MM.1S (cell line): ENCODE results near the gene SYNE2.
A peak's percentile ranks its signal among the peaks of the same experiment; 100 is the strongest.

ENCODE experiments used
- DNase-seq: peaks from one replicate; pipeline ENCODE4 v3.0.0-alpha.2; 2015
- H2AFZ ChIP-seq: fragments of 300-600 bp; sonication (generic); 2 replicates; pipeline ENCODE4 v1.6.0; 2016; ENCODE audit warnings: antibody characterized with exemption, low read length
- H3F3A ChIP-seq: fragments of 300-600 bp; sonication (generic); 2 replicates; pipeline ENCODE4 v1.6.1; 2016; ENCODE audit warnings: mild to moderate bottlenecking, antibody characterized with exemption, low read length, moderate library complexity, mixed read lengths; ENCODE audit not compliant: insufficient read depth
- H3K27ac ChIP-seq: fragments of 300-600 bp; sonication (generic); 2 replicates; pipeline ENCODE4 v1.5.1; 2016; ENCODE audit warnings: mild to moderate bottlenecking, low read length
- H3K27me3 ChIP-seq: fragments of 300-600 bp; sonication (generic); replicated peaks from 2 replicates; pipeline ENCODE4 v1.6.0; 2016; ENCODE audit warnings: low read length; ENCODE audit not compliant: insufficient read depth
- H3K36me3 ChIP-seq: fragments of 300-600 bp; sonication (generic); replicated peaks from 2 replicates; pipeline ENCODE4 v1.6.1; 2016; ENCODE audit warnings: mild to moderate bottlenecking, low read length, mixed read lengths; ENCODE audit not compliant: insufficient read depth
- H3K4me1 ChIP-seq: fragments of 300-600 bp; sonication (generic); 2 replicates; pipeline ENCODE4 v1.6.1; 2016; ENCODE audit warnings: low read length, mixed read lengths
- H3K4me2 ChIP-seq: fragments of 300-600 bp; sonication (generic); 2 replicates; pipeline ENCODE4 v1.6.0; 2016; ENCODE audit warnings: low read depth, low read length
- H3K4me3 ChIP-seq: fragments of 300-600 bp; sonication (generic); 2 replicates; pipeline ENCODE4 v1.5.1; 2016; ENCODE audit warnings: low read length, mixed read lengths
- H3K79me2 ChIP-seq: fragments of 300-600 bp; sonication (generic); 2 replicates; pipeline ENCODE4 v1.6.1; 2016; ENCODE audit warnings: mixed run types, low read length, mixed read lengths
- H3K9ac ChIP-seq: fragments of 300-600 bp; sonication (generic); 2 replicates; pipeline ENCODE4 v1.6.1; 2016; ENCODE audit warnings: low read length, mixed read lengths
- H3K9me2 ChIP-seq: fragments of 300-600 bp; sonication (generic); replicated peaks from 2 replicates; pipeline ENCODE4 v1.6.1; 2016; ENCODE audit warnings: mild to moderate bottlenecking, low read length, mixed read lengths; ENCODE audit not compliant: insufficient read depth
- H3K9me3 ChIP-seq: fragments of 300-600 bp; sonication (generic); replicated peaks from 2 replicates; pipeline ENCODE4 v1.6.1; 2016; ENCODE audit warnings: mild to moderate bottlenecking, low read length, mixed read lengths; ENCODE audit not compliant: insufficient read depth
- H4K20me1 ChIP-seq: fragments of 300-600 bp; sonication (generic); 2 replicates; pipeline ENCODE4 v1.6.1; 2016; ENCODE audit warnings: mild to moderate bottlenecking, low read length, moderate library complexity, mixed read lengths; ENCODE audit not compliant: insufficient read depth
- EZH2 ChIP-seq: fragments of 300-600 bp; sonication (generic); optimal IDR thresholded peaks from 2 replicates; pipeline ENCODE3; 2017; ENCODE audit warnings: low read depth, mild to moderate bottlenecking, antibody characterized with exemption, low read length, mixed read lengths
- EZH2phosphoT487 ChIP-seq: fragments of 300-600 bp; sonication (generic); IDR thresholded peaks from 2 replicates; pipeline ENCODE4 v1.6.1; 2018; ENCODE audit warnings: antibody characterized with exemption, low read length
- TF ChIP-seq, protein P1 (sequence below): fragments of 300-600 bp; sonication (generic); IDR thresholded peaks from 2 replicates; pipeline ENCODE4 v1.5.1; 2016; ENCODE audit warnings: antibody characterized with exemption, low read length, mixed read lengths

SYNE2 gene

DNA sequence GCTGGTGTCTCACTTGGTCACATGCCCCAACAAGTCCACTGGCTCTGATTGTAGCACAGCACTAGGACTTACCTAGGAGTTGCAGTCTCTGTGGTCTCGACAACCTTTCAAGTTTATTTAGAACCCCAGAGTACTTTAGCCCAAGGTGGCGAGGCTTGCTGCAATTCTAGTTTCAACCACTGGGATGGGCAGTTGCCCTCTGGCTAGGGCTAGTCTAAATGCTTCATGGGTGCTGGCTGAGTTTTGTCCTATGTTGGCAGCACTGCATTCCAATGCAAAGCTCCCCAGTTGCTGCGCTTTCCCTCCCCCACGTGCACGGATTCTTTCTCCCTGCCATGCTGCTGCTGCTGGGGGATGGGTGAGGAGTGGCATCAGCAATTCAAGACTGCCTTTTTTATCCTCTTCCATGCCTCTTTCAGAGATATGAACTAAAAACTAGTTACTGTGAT, 207.9 kb downstream of the SYNE2 start:
- no peak overlapping the region for H3K27ac ChIP-seq
- no peak overlapping the region for H2AFZ ChIP-seq
- no peaks in the 10 kb centered on the region for H3K79me2 ChIP-seq

DNA sequence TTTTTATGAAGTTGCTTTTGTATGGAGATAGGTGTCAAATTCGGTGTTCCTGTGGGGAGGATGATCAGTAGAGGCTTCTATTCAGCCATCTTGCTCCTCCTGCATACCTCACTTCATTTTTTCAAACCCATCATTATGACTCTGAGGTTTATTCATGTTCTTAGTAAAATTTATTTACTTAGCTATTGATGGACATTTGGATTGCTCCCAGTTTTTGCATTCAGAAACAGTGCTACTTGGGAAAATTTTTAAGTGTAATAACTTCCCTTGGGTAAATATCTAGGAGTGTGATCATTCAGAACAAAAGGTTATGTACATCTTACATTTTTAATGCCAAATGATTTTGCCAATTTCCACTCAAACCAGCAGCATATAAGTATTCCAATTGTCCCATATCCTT, 208.3 kb downstream of the SYNE2 start:
- Histone ChIP-seq H3K36me3 (no peaks in the 10 kb centered on the region), H3K4me3 (no peak overlapping the region), H3K4me1 (no peaks in the 10 kb centered on the region), H2AFZ (no peak overlapping the region), H3K79me2 (no peaks in the 10 kb centered on the region), H3K9ac (no peak overlapping the region), H4K20me1 (no peaks in the 10 kb centered on the region), H3K4me2 (no peak overlapping the region), H3K27me3 (no peaks in the 10 kb centered on the region), H3F3A (no peaks in the 10 kb centered on the region), H3K27ac (no peak overlapping the region), H3K9me2 (no peaks in the 10 kb centered on the region), H3K9me3 (no peaks in the 10 kb centered on the region)
- DNase-seq: no peak
- TF ChIP-seq EZH2 (no peak), EZH2phosphoT487 (no peak)
- TF ChIP-seq, protein P1, sequence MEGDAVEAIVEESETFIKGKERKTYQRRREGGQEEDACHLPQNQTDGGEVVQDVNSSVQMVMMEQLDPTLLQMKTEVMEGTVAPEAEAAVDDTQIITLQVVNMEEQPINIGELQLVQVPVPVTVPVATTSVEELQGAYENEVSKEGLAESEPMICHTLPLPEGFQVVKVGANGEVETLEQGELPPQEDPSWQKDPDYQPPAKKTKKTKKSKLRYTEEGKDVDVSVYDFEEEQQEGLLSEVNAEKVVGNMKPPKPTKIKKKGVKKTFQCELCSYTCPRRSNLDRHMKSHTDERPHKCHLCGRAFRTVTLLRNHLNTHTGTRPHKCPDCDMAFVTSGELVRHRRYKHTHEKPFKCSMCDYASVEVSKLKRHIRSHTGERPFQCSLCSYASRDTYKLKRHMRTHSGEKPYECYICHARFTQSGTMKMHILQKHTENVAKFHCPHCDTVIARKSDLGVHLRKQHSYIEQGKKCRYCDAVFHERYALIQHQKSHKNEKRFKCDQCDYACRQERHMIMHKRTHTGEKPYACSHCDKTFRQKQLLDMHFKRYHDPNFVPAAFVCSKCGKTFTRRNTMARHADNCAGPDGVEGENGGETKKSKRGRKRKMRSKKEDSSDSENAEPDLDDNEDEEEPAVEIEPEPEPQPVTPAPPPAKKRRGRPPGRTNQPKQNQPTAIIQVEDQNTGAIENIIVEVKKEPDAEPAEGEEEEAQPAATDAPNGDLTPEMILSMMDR: no peak

More for the DNA sequence above, 207.9 kb downstream of the SYNE2 start:
- H3K4me2 ChIP-seq: no peak overlapping the region
- no peaks in the 10 kb centered on the region for H3K9me2 ChIP-seq
- no peaks in the 10 kb centered on the region for H3K27me3 ChIP-seq
- no peak overlapping the region for H3K9ac ChIP-seq
- H3K4me1 ChIP-seq: no peaks in the 10 kb centered on the region
- peak; percentile 7 for DNase-seq
- no peaks in the 10 kb centered on the region for H3F3A ChIP-seq
- H4K20me1 ChIP-seq: no peaks in the 10 kb centered on the region
- H3K4me3 ChIP-seq: no peak overlapping the region
- TF ChIP-seq EZH2: no peak
- TF ChIP-seq, protein P1: peak; percentile 46
- no peaks in the 10 kb centered on the region for H3K9me3 ChIP-seq
- H3K36me3 ChIP-seq: no peaks in the 10 kb centered on the region

DNA sequence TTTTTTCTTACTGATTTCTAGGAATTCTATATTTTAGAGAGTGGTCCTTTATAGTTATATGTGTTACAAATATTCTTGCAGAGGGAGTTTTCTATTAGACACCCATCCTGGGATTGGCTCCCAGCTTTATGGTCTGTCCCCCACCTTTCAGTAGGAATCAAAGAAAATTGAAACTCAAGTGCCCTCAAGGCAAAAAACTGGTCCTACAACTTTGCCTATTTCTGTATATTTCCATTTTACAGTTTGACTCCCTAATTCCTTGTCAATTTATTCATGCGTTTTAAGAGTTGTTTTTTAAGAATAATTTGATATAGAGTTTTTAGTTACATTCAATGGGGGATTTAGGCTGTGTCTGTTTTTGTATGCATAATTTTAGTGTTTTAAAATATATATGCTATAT, 208.9 kb downstream of the SYNE2 start:
- no peak overlapping the region for H3K4me3 ChIP-seq
- TF ChIP-seq, protein P1: no peak
- TF ChIP-seq EZH2: no peak
- no peak for TF ChIP-seq EZH2phosphoT487
- H2AFZ ChIP-seq: no peak overlapping the region
- no peak overlapping the region for H3K9ac ChIP-seq
- DNase-seq: no peak
- no peaks in the 10 kb centered on the region for H3K27me3 ChIP-seq
- H3K4me1 ChIP-seq: no peaks in the 10 kb centered on the region
- no peaks in the 10 kb centered on the region for H3F3A ChIP-seq
- H4K20me1 ChIP-seq: no peaks in the 10 kb centered on the region
- H3K9me2 ChIP-seq: no peaks in the 10 kb centered on the region
- no peak overlapping the region for H3K4me2 ChIP-seq
- no peaks in the 10 kb centered on the region for H3K36me3 ChIP-seq
- no peaks in the 10 kb centered on the region for H3K79me2 ChIP-seq
- no peaks in the 10 kb centered on the region for H3K9me3 ChIP-seq
- H3K27ac ChIP-seq: no peak overlapping the region
